Renal cortex interstitium (tissue), 11 donors: Measurements from ENCODE around the gene CAGE1. TPM values are rescaled to one million over a fixed set of nuclear protein-coding genes. Genes with fewer than 3 reads are reported as not detected.
A peak's percentile ranks its signal among the peaks of the same experiment; 100 is the strongest.
"Not testable (repeated sequence)": the region's sequence is repeated elsewhere in the genome, so short reads cannot be mapped to it uniquely, and the experiment has no call there.

Experiments used
- DNase-seq, 11 donors: peaks; one replicate each; pipeline ENCODE4 v3.0.0-alpha.2; 2013; ENCODE audit warnings: low read depth in 9 of 11, low spot score in 4 of 11; ENCODE audit errors: extremely low read depth in 1 of 11
- polyA plus RNA-seq, 3 donors: library from polyadenylated mRNA; unstranded; fragments of 120-200 nt; gene quantifications; one replicate each; pipeline ENCODE4 v1.2.1, GENCODE V29; 2013; ENCODE audit not compliant: insufficient read length in 3 of 3

CAGE1 gene
- polyA plus RNA-seq, 3 donors: 0.08 TPM; not detected in 2

GRCh38 chr6:7316658-7317533, 72.6 kb downstream of the CAGE1 start:
- no peak for DNase-seq

DNA sequence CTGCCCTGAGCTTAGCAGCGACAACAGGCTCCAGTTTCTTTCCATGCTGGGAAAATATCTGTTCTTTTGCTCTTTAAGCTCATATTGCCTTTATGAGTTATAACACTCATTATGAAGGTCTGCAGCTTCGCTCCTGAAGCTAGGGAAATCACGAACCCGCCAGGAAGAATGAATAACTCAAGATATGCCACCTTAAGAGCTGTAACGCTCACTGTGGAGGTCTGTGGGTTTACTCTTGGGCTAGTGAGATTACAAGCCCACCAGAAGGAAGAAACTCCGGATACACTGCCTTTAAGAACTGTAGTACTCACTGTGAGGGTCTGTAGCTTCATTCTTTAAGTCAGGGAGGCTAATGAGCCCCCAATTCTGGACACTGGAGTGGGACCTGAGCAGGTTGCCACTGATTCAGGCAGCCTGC, 73.6 kb downstream of the CAGE1 start:
- no peak for DNase-seq

GRCh38 chr6:7315087-7315947, 74.2 kb downstream of the CAGE1 start:
- DNase-seq: not testable (repeated sequence)

- DNase-seq: no peak
Measured at GRCh38 chr6:7314414-7314813, 75.1 kb downstream of the CAGE1 start.

GRCh38 chr6:7313505-7314165, 75.9 kb downstream of the CAGE1 start:
- DNase-seq: no peak

DNA sequence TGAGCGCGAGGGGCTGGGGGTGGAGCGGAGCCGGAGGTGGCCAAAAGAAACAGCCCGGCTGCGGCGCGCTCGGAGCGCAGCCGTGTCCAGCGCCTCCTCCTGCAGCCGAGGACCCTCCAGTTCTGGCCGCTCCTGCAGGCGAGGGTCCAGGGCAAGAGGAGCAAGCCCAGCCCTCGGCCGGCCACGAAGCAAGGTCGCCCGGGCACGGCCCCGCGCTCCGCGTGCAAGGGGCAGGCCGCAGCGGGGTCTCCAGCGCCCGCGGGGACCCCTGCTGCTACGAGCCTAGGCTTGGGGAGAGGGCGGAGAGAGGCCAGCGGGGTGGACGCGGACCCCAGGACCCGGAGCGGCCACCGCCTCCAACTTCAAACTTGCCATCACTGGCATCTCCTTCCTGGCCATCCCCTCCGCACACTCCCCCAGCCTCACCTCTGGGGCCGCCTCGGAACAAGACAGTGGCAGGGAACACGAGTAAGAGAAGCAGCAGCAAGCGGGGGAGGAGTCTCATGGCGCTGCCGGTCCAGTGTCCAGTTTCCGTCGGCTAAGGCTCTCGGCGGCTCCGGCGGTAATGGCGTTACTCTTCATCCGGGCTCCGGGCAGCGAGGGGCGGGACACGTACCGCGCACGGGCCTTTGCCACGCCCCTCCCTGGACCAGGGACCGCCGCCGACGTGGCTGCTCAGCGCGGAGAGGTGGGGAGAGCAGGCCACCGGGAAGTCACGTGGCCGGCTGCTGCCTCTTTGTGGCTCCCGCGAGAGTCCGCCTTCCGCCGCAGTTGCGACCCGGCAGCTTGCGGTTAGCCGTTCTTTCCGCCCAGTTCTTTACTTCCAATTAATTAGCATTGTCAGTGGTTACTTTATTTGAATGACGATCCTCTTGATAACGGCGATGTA, 76.7 kb downstream of the CAGE1 start, which contains the start of gene SSR1:
SSR1 (minus strand) TSS at position 584 of the 889 bp plus-strand sequence; CDS start at position 505, 79 bp downstream.
- peak; percentile 84 to 97 (median 95) for DNase-seq

DNA sequence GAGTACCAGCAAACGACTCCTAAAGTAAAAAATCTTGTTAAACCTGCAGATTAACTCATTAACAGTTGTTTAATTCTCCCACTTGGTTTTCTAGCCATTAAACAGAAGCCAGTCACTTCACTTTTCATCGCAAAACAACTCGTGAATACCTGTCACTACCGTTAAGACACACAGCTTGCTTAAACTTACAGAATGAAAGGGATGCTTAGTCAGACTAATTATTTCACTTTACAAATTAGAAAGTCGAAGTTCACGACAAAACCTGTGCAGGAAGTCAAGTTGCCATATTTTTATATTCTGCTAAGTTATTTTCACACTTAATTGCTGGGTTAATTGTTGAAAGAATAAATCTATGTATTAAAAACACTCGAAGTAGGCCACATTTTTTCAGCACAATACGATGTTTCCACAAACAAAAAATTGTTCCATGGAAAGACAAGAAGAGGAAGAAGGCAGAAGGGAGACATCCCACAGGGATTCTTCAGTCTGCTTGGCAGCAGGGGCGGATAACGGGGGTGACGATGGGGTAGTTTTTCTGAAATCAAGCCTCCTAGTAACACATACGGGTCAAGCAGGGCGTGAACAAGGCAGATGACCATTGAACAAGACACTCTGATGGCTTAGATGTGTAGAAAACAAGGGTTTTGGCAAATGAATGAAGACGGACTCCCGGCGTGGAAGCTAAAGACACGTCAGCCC, 77.5 kb downstream of the CAGE1 start:
- DNase-seq: peak in 2 of 11 donors; percentile 3 to 21

DNA sequence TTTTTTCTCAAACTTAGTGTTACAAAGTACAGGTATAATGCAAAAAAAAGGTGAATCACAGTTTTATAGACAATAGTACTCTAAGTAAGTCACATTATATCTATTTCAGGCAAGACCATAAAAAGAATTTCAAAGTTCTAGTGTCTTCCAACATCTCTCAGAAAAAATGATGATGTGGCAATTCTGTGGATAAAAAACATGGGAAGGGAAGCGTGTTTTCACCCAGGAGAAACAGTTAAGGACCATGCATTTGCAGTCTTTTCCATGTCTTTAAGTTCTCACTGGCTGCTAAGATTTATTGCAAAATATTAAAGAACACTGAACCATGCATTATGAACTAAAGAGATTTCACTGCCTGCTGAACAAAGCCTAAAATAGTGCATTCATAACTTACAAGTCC, 78.4 kb downstream of the CAGE1 start:
- DNase-seq: no peak

GRCh38 chr6:7309050-7309449, 80.5 kb downstream of the CAGE1 start:
- DNase-seq: no peak

DNA sequence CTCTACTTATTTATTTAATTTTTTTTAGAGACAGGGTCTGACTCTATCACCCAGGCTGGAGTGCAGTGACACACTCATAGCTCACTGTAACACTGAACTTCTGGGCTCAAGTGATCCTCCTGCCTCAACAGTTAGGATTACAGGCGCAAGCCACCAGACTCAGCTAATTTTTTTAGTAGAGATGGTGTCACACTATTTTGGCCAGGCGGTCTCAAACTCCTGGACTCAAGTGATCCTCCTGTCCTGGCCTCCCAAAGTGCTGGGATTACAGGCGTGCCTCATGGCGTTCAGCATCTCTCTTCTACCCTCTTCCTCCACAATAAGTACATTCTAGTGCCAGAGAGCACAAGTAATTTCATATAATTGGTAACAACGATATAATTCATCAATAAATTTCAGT, 82.0 kb downstream of the CAGE1 start:
- DNase-seq: no peak

GRCh38 chr6:7304821-7305220, 84.7 kb downstream of the CAGE1 start:
- DNase-seq: no peak

- DNase-seq: no peak
Measured at GRCh38 chr6:7301702-7302101, 87.8 kb downstream of the CAGE1 start.

- DNase-seq: no peak
Measured at GRCh38 chr6:7300926-7301325, 88.6 kb downstream of the CAGE1 start.

DNA sequence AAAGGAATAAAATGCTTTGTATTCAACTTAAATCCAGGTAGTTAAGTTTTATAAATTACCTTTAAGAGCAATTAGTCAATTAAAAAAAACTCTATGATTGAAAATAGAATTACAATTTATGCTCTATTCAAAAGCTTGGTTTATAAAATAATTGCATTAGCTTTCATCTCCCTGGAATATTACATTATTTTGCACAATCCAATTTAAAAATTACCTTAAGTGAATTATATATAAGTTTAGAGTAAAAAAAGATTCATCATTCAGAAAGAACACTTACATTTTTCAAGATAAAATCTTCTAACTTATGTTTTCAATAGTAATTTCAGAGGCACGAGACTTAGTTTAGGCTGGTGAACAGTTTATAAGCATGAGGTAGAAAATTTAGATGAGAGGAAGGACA, 91.4 kb downstream of the CAGE1 start:
- DNase-seq: no peak

- DNase-seq: no peak
Measured at GRCh38 chr6:7296602-7297001, 92.9 kb downstream of the CAGE1 start.

- DNase-seq: no peak
Measured at GRCh38 chr6:7295916-7296315, 93.6 kb downstream of the CAGE1 start.

DNA sequence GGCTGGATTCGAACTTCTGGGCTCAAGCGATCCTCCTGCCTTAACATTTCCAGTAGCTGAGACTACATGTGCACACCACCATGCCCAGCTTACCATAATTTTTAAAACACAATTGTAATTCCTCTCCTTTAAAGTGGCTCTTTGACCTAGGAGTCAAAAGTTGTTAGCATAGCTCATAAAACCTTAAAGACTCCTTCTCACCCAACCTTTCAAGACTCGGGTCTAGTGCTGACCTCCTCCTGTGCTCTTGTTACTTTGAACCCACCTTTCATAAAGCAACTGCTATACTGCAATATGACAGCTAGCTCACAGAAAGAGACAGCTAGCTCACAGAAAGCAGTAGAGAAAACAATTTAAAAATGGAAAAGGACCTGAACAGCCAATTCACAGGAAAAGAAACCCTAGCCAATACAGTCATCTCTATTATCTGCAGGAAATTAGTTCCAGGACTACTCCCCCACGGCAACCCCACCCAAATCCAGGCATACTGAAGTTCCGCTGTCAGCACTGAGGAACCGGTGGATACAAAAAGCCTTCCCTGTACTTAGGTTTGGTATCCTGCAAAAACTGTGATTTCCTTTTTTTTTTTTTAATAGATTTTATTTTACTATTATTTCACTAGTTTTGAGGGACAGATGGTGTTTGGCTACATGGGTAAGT, 96.8 kb downstream of the CAGE1 start:
- DNase-seq: no peak
